Renal pelvis (tissue), 4 donors: ENCODE measurements around the gene AGRN. TPM values are rescaled to one million over a fixed set of nuclear protein-coding genes. Genes with fewer than 3 reads are reported as not detected.
A peak's percentile ranks its signal among the peaks of the same experiment; 100 is the strongest.
"Not testable (repeated sequence)": the region's sequence is repeated elsewhere in the genome, so short reads cannot be mapped to it uniquely, and the experiment has no call there.

Experiments used
- DNase-seq: peaks from one replicate; pipeline ENCODE4 v3.0.0-alpha.2; 2013
- polyA plus RNA-seq, 3 donors: library from polyadenylated mRNA; unstranded; fragments of 120-200 nt; gene quantifications; one replicate each; pipeline ENCODE4 v1.2.1, GENCODE V29; 2013; ENCODE audit not compliant: insufficient read length in 3 of 3

Gene AGRN
- polyA plus RNA-seq, 3 donors: 281 to 299 (median 289) TPM

GRCh38 chr1:998995-999724 lies 20.8 kb upstream of the AGRN start:
- no peak for DNase-seq

GRCh38 chr1:999725-1000356 lies 20.1 kb upstream of the AGRN start, which contains the start of gene HES4:
Gene HES4 (minus strand): TSS chr1:1000097. CDS start chr1:999973, 124 bp downstream.
- peak; percentile 92 for DNase-seq

- peak; percentile 70 for DNase-seq
These were observed 19.4 kb upstream of the AGRN start for GRCh38 chr1:1000357-1001056.

GRCh38 chr1:1001057-1001783 lies 18.7 kb upstream of the AGRN start:
- no peak for DNase-seq

DNA sequence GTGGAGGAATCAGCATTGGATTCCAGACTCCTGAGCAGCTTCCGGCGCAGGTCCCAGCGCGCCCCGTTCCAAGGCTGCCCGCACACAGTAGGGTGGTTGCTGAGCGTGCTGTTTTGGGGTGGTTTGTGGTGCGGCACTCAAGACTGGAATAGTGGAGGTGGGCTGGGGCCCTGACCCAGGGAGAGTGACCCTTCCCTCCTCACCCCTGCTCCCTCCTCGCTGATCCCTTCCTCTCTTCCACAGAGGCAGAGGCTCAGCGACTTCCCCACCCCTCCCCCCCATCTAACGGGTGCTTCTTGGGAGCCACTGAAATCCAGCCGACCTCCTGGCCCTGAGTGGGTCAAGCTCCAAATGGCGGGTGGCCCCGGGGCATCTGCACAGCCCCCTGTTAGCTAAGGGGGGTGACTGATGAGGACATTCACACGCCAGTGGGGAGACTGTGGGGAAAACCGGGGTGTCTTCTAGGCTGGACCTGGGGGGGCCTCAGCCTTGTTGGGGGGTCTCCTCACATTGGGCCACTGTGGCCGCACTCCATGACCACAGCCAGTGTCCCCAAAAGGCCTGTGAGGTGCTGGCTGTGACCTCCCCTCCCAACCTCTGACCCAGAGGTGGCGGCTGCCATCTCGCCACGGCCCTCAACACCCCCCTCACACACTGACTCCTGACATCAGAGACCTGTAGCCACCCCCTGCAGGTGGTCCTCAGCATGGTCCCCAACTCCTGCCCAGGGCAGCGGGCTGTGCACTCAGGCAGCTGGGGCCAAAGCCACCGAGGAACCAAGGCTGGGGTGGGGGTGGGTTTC lies 16.1 kb upstream of the AGRN start:
- DNase-seq: no peak

DNA sequence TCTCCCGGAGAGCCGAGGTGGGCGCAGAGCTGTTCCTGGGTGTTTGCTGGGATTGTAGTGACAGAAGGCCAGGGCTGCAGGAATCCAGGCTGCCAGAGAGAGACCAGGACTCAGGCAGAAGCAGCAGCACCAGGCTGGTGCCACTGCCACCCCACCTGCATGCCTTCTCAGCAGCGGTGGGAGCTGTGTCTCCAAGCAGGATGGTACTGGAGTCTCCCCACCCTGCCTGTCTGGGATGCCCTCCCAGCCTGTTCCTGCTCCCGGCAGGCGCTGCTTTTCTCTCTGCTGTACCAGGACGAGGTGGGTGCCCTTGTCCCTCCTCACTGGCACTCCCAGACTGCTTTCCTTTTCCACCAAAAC lies 15.5 kb upstream of the AGRN start:
- DNase-seq: no peak

DNA sequence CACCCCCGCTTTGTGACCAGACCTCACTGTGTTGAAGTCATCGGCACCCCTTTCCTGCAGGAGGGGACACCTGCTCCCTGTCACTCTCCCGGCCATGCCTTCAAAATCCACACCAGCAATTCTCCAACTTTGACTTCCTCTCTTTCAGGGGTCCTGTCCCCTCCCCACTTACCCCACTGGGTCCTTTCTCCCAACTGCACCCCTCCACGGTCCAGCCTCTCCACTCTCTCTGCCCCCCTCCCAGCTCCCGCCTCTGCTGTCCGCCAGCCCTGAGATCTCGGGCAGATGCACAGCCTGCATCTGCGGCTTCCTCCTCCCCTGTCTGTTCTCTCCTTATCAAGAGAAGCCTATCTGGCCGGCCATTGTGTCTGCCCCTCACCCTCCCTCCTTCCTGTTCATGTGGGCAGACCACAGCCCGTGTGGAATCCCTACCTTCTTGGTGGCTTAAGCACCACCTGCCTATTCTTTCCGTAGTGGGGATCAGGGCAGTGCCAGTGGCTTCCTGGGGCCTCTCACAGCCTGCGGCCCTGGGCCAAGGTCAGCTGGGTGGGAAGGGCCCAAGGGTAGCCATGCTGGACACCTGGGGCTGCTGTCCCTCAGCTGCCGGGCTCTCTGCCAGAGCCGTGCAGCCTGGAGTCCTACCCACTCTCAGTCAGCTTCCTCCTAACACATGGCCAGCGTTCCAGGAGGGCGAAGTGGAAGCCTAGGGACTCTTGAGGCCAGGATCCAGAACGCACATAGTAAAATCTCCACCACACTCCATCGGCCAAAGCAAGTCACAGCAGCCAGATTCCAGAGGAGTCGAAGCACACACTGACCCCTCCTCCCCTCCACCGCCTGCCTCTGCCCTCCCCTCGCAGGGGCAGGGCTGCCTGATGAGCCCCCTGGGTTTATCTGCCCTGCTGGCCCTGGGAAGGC lies 14.9 kb upstream of the AGRN start:
- DNase-seq: no peak

GRCh38 chr1:1005774-1006304 lies 14.1 kb upstream of the AGRN start:
- no peak for DNase-seq

DNA sequence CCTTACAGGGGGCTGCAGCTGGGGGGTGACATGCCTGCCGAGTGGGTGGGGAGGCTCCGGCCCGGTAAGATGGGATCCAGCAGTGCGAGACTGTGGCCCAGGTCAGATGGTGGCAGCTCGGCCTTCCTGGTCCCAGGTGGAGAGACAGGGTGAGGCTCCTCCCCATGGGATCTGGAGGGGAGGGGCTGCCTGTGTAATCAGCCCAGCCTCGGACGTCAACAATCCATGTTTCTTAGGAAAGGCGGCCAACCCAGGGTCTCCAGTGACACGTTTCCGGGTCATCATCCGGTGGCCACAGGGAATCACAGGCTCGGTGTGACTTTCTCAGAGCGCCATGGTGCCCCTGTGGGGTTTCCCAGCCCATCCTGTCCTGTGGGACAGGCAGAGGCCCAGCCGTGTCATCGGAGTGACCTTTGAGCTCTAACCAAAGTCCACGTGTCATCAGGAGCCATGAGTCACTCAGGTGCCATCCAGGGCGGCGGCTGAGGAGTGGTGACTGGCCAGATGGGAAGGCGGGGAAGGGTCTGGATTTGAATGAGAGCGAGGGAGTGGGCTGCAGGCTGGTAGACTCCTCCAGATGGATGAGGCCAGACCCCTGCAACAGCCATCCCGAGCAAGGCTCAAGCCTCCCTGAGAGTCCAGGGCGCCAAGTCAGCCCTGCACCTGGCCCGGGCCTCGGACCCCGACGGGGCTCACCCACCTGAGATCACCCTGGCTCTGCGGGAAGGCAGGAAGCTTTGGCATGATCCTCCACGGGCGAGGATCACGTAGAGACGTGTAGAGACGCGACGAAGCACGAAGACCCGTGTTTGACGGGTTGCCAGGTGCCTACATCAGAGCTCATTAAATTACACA lies 13.4 kb upstream of the AGRN start:
- DNase-seq: no peak

GRCh38 chr1:1010131-1010530 lies 9.8 kb upstream of the AGRN start:
- DNase-seq: not testable (repeated sequence)

- no peak for DNase-seq
These were observed 8.4 kb upstream of the AGRN start for GRCh38 chr1:1011396-1011949.

DNA sequence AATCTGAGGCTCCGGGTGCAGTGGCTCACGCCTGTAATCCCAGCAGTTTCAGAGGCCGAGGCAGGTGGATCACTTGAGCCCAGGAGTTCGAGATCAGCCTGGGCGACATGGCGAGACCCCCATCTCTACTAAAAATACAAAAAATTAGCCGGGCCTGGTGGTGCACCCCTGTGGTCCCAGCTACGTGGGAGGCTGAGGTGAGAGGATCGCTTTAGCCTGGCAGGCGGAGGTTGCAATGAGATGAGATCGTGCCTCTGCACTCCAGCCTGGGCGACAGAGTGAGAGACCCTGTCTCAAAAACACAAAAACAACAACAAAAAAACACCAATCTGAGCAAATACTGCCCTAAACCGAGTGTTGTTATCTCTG lies 7.2 kb upstream of the AGRN start:
- DNase-seq: not testable (repeated sequence)

GRCh38 chr1:1013105-1013921 lies 6.6 kb upstream of the AGRN start, which contains the start of gene ISG15:
Gene ISG15 (plus strand): TSS chr1:1013497. CDS start chr1:1013574, 77 bp downstream.
- DNase-seq: peak; percentile 85

- DNase-seq: no peak
These were observed 5.8 kb upstream of the AGRN start for GRCh38 chr1:1013922-1014648.

GRCh38 chr1:1014799-1015681 lies 4.9 kb upstream of the AGRN start:
- DNase-seq: no peak
